BE2C (cell line): Measurements from ENCODE around the gene NRROS.

ENCODE experiments used
- DNase-seq: peaks from one replicate; pipeline ENCODE4 v3.0.0-alpha.2; 2020
- H3K27me3 ChIP-seq: fragments of 250-450 bp; sonication (Bioruptor Pico); 2 replicates; pipeline ENCODE4 v1.5.1; 2020; ENCODE audit warnings: mild to moderate bottlenecking
- H3K36me3 ChIP-seq: fragments of 250-450 bp; sonication (Bioruptor Pico); 2 replicates; pipeline ENCODE4 v1.5.1; 2020; ENCODE audit warnings: mild to moderate bottlenecking
- H3K4me1 ChIP-seq: fragments of 250-450 bp; sonication (Bioruptor Pico); 2 replicates; pipeline ENCODE4 v1.5.1; 2020
- H3K4me3 ChIP-seq: 2 replicates; pipeline ENCODE4 v1.5.1; 2011; ENCODE audit warnings: low read depth, low read length
- H3K9me3 ChIP-seq: fragments of 250-450 bp; sonication (Bioruptor Pico); 2 replicates; pipeline ENCODE4 v1.5.1; 2020
- CTCF ChIP-seq: IDR thresholded peaks from 2 replicates; pipeline ENCODE4 v1.5.1; 2012; ENCODE audit warnings: mild to moderate bottlenecking, low read depth, low read length

Gene NRROS

GRCh38 chr3:196662711-196663571 lies 23.4 kb downstream of the NRROS start:
- peak; percentile 41 for DNase-seq
- no peak for TF ChIP-seq CTCF
- no peaks in the 10 kb centered on the region for H3K9me3 ChIP-seq
- no peaks in the 10 kb centered on the region for H3K27me3 ChIP-seq
- no peaks in the 10 kb centered on the region for H3K36me3 ChIP-seq
- H3K4me3 ChIP-seq, result no peak overlapping the region
- H3K4me1 ChIP-seq, result peaks cover 12% of the 10 kb centered on the region

- H3K9me3 ChIP-seq, result no peaks in the 10 kb centered on the region
- DNase-seq, result peak; percentile 58
- H3K27me3 ChIP-seq, result no peaks in the 10 kb centered on the region
- no peaks in the 10 kb centered on the region for H3K36me3 ChIP-seq
- no peak overlapping the region for H3K4me3 ChIP-seq
- TF ChIP-seq CTCF, result no peak
- peaks cover 10% of the 10 kb centered on the region for H3K4me1 ChIP-seq
Observed at GRCh38 chr3:196666001-196666867, 26.7 kb downstream of the NRROS start.

- no peak for TF ChIP-seq CTCF
- Histone ChIP-seq H3K27me3 (no peaks in the 10 kb centered on the region), H3K9me3 (no peaks in the 10 kb centered on the region), H3K36me3 (no peaks in the 10 kb centered on the region), H3K4me1 (peaks cover 10% of the 10 kb centered on the region), H3K4me3 (no peak overlapping the region)
- DNase-seq, result no peak
Observed at GRCh38 chr3:196667056-196667825, 27.7 kb downstream of the NRROS start.

- no peaks in the 10 kb centered on the region; the same call in 1 of the 2 replicates for H3K4me1 ChIP-seq
- no peaks in the 10 kb centered on the region for H3K27me3 ChIP-seq
- H3K9me3 ChIP-seq, result no peaks in the 10 kb centered on the region
- H3K4me3 ChIP-seq, result no peak overlapping the region
- no peak for TF ChIP-seq CTCF
- no peaks in the 10 kb centered on the region for H3K36me3 ChIP-seq
- no peak for DNase-seq
Observed at GRCh38 chr3:196670339-196670738, 30.8 kb downstream of the NRROS start.

GRCh38 chr3:196673632-196674031 lies 34.1 kb downstream of the NRROS start:
- TF ChIP-seq CTCF, result no peak
- Histone ChIP-seq H3K4me1 (no peaks in the 10 kb centered on the region), H3K27me3 (peaks cover 2% of the 10 kb centered on the region; the same call in 1 of the 2 replicates), H3K4me3 (no peak overlapping the region), H3K9me3 (no peaks in the 10 kb centered on the region), H3K36me3 (no peaks in the 10 kb centered on the region)
- DNase-seq, result no peak
